GM12878 (cell line): Measurements from ENCODE around the gene RTP5. TPM values are rescaled to one million over a fixed set of nuclear protein-coding genes. Genes with fewer than 3 reads are reported as not detected.

Experiments
- ATAC-seq: fragments of 200-7000 bp; cut with Tn5 transposase; 3 replicates; pipeline ENCODE4 v1.9.1; 2020; ENCODE audit warnings: mild to moderate bottlenecking, moderate library complexity
- BruUV-seq: library from RNA; stranded (reverse); fragments of 400-500 nt; replicated peaks from 2 replicates; lab custom pipeline; 2021; lab: Mats Ljungman, UMichigan
- CTCF ChIA-PET: fragments of 300-600 bp; sonication (Branson Sonifier 250); formaldehyde crosslinking; extraction: SDS; loops from one replicate; lab custom pipeline; 2021; ENCODE audit warnings: inconsistent platforms; lab: Yijun Ruan, JAX
- POLR2A ChIA-PET: fragments of 350-600 bp; formaldehyde crosslinking; extraction: SDS; loops from one replicate; lab custom pipeline; 2021; ENCODE audit warnings: inconsistent platforms; lab: Charles Lee
- RAD21 ChIA-PET: fragments of 300-600 bp; sonication (Branson Sonifier 250); formaldehyde crosslinking; loops from one replicate; lab custom pipeline; 2023; ENCODE audit warnings: antibody characterized with exemption; ENCODE audit not compliant: unreplicated experiment; lab: Charles Lee
- SMC1A ChIA-PET: fragments of 300-600 bp; sonication (Branson Sonifier 250); formaldehyde crosslinking; loops from one replicate; lab custom pipeline; 2023; ENCODE audit not compliant: unreplicated experiment, uncharacterized antibody; lab: Charles Lee
- DNase-seq: peaks from one replicate; pipeline ENCODE4 v3.0.0-alpha.2; 2011; ENCODE audit warnings: low read depth, low spot score
- FAIRE-seq: peaks from 3 replicates; lab custom pipeline; 2011; peaks lifted over from hg19 to GRCh38; lab: Jason Lieb, UNC
- H2AFZ ChIP-seq: 2 replicates; pipeline ENCODE4 v1.6.0; 2011; ENCODE audit warnings: low read depth, low read length, control low read depth; ENCODE audit not compliant: control insufficient read depth
- H3K27ac ChIP-seq: 2 replicates; pipeline ENCODE4 v1.5.1; 2011; ENCODE audit warnings: control low read depth; ENCODE audit not compliant: control insufficient read depth, insufficient read depth
- H3K27me3 ChIP-seq, 2 experiments: replicated peaks in 1 of 2; 2 replicates each; pipeline versions ENCODE4 v1.6.0 to v1.6.1; 2011; ENCODE audit warnings: low read length in 1 of 2; ENCODE audit not compliant: control insufficient read depth in 2 of 2, insufficient read depth in 2 of 2
- H3K36me3 ChIP-seq, 2 experiments: 2 replicates each; pipeline ENCODE4 v1.5.1; 2011; ENCODE audit warnings: low read length in 1 of 2; ENCODE audit not compliant: control insufficient read depth in 2 of 2, insufficient read depth in 2 of 2
- H3K4me1 ChIP-seq: 2 replicates; pipeline ENCODE4 v1.6.1; 2011; ENCODE audit warnings: mild to moderate bottlenecking, low read length, moderate library complexity, mixed read lengths; ENCODE audit not compliant: control insufficient read depth, insufficient read depth
- H3K4me2 ChIP-seq: 2 replicates; pipeline ENCODE4 v1.6.0; 2011; ENCODE audit warnings: control low read depth; ENCODE audit not compliant: control insufficient read depth, insufficient read depth
- H3K4me3 ChIP-seq: fragments of 200-600 bp; sonication (generic); 2 replicates; pipeline ENCODE4 v1.5.1; 2016
- H3K79me2 ChIP-seq: 2 replicates; pipeline ENCODE4 v1.6.0; 2011; ENCODE audit warnings: low read length; ENCODE audit not compliant: control insufficient read depth, insufficient read depth
- H3K9ac ChIP-seq: 2 replicates; pipeline ENCODE4 v1.8.0; 2011; ENCODE audit warnings: low read length, control low read depth, mixed read lengths; ENCODE audit not compliant: control insufficient read depth, insufficient read depth
- H3K9me3 ChIP-seq: replicated peaks from 3 replicates; pipeline ENCODE4 v1.5.1; 2011; ENCODE audit warnings: mild to moderate bottlenecking, low read length; ENCODE audit not compliant: control insufficient read depth, insufficient read depth
- H4K20me1 ChIP-seq: 2 replicates; pipeline ENCODE4 v1.6.0; 2011; ENCODE audit not compliant: control insufficient read depth, insufficient read depth
- ATF2 ChIP-seq: IDR thresholded peaks from 2 replicates; pipeline ENCODE4 v1.6.1; 2012; ENCODE audit warnings: low read length, inconsistent platforms
- BACH1 ChIP-seq: fragments of 450-650 bp; IDR thresholded peaks from 2 replicates; pipeline ENCODE4 v1.6.1; 2017; ENCODE audit warnings: mild to moderate bottlenecking, borderline replicate concordance
- BRCA1 ChIP-seq: IDR thresholded peaks from 2 replicates; pipeline ENCODE4 v1.6.1; 2011; ENCODE audit warnings: low read depth, low read length, improper control_type of control experiment
- CBFB ChIP-seq: IDR thresholded peaks from 2 replicates; pipeline ENCODE4 v1.6.1; 2016; ENCODE audit warnings: antibody characterized with exemption, low read depth
- MTA2 ChIP-seq: fragments of 450-650 bp; IDR thresholded peaks from 2 replicates; pipeline ENCODE4 v1.6.1; 2016; ENCODE audit warnings: low read depth, mild to moderate bottlenecking, moderate library complexity
- NR2F1 ChIP-seq: fragments of 450-650 bp; conservative IDR thresholded peaks from 2 replicates; pipeline ENCODE4 v1.6.1; 2017; ENCODE audit warnings: mild to moderate bottlenecking
- NRF1 ChIP-seq: conservative IDR thresholded peaks from 2 replicates; pipeline ENCODE4 v1.6.1; 2011; ENCODE audit warnings: mild to moderate bottlenecking, low read depth, low read length, improper control_type of control experiment
- RAD21 ChIP-seq: IDR thresholded peaks from 2 replicates; pipeline ENCODE4 v1.6.1; 2011; ENCODE audit warnings: mild to moderate bottlenecking, low read depth, low read length, moderate library complexity; ENCODE audit not compliant: insufficient read depth
- SP1 ChIP-seq: IDR thresholded peaks from one replicate; pipeline ENCODE4 v1.6.1; 2011; ENCODE audit warnings: low read depth, low read length
- ZNF207 ChIP-seq: fragments of 450-650 bp; IDR thresholded peaks from 2 replicates; pipeline ENCODE4 v1.6.1; 2014; ENCODE audit warnings: antibody characterized with exemption, mild to moderate bottlenecking, borderline replicate concordance
- WGBS: methylation state at CpG from one replicate; pipeline ENCODE4 v1.1.6; 2016; ENCODE audit warnings: low lambda C conversion rate; ENCODE audit not compliant: insufficient replicate concordance, insufficient coverage; ENCODE audit errors: missing lambda C conversion rate; 5-methylcytosine and 5-hydroxymethylcytosine counted together
- in situ Hi-C: fragments of 300-500 bp; cut with MboI; formaldehyde crosslinking; loops from 9 replicates; pipeline ENCODE4 v1.14.3; 2018; ENCODE audit warnings: mixed read lengths
- intact Hi-C: fragments of 100-400 bp; cut with micrococcal nuclease; formaldehyde crosslinking; loops from one replicate; pipeline ENCODE4 v1.14.2; 2022; ENCODE audit not compliant: unreplicated experiment
- polyA plus RNA-seq, 11 experiments: library from polyadenylated mRNA; depleted of rRNA in 4 of 11; unstranded in 6 of 11; stranded (reverse) in 5 of 11; fragments of >200 nt; fragmentation: Nextera tagmentation in 4 of 11; fragmentation: Illumina TruSeq in 1 of 11; extraction: Ambion mirVana in 4 of 11; extraction: Trizol in 1 of 11; gene quantifications; 1 replicate in 1 of 11; 2 replicates in 10 of 11; pipeline versions ENCODE4 v1.2.1 to v1.2.3, GENCODE V29; 2011 to 2016; ENCODE audit warnings: inconsistent platforms in 2 of 11, missing spikeins in 2 of 11, low read depth in 1 of 11
- total RNA-seq, 4 experiments: library from RNA; depleted of rRNA in 3 of 4; stranded (reverse); fragments of >200 nt in 3 of 4; fragmentation: Illumina TruSeq in 1 of 4; extraction: Trizol in 1 of 4; gene quantifications; 2 replicates each; pipeline versions ENCODE4 v1.2.1 to v1.2.3, GENCODE V29; 2013 to 2021

RTP5 gene
- total and polyA plus RNA-seq, 10 of the 15 experiments (the other 5 are each of a cell fraction or from before 2014, with no cell fraction given): 0.05 TPM; not detected in 9

- H3K79me2 ChIP-seq: no peaks in the 10 kb centered on the region
- no peak overlapping the region for H3K4me2 ChIP-seq
- CTCF ChIA-PET: no interaction called here
- SMC1A ChIA-PET: no interaction called here
- no peak for TF ChIP-seq RAD21
- TF ChIP-seq MTA2: no peak
- TF ChIP-seq BACH1: no peak
- no peak for TF ChIP-seq CBFB
- TF ChIP-seq NR2F1: no peak
- intact Hi-C loops (no loop called here), in situ Hi-C loops (no loop called here)
- H3K9me3 ChIP-seq: no peaks in the 10 kb centered on the region; the same call in 2 of the 3 replicates
- no peaks in the 10 kb centered on the region for H3K27me3 ChIP-seq
- no peak overlapping the region for H3K9ac ChIP-seq
- no peak overlapping the region for H3K27ac ChIP-seq
- no peaks in the 10 kb centered on the region; a peak in 1 of 4 replicates for H3K36me3 ChIP-seq
- 93% methylated on average over 43 of the region's 54 CpGs for WGBS
- no peak overlapping the region for H3K4me3 ChIP-seq
- DNase-seq: no peak
- BruUV-seq: no TSS peak
- FAIRE-seq: no peak
- H2AFZ ChIP-seq: no peak overlapping the region
- H3K4me1 ChIP-seq: no peaks in the 10 kb centered on the region
- POLR2A ChIA-PET: no interaction called here
- no peak for ATAC-seq
- H4K20me1 ChIP-seq: no peaks in the 10 kb centered on the region
- RAD21 ChIA-PET: no interaction called here
Measured at GRCh38 chr2:241901500-241902351, 32.2 kb downstream of the RTP5 start.

GRCh38 chr2:241902357-241902991 is 32.9 kb downstream of the RTP5 start:
- FAIRE-seq: no peak
- DNase-seq: no peak
- WGBS: 97% methylated on average over 30 of the region's 48 CpGs

More at GRCh38 chr2:241902357-241902991, 32.9 kb downstream of the RTP5 start:
- TF ChIP-seq ZNF207 (no peak), BRCA1 (no peak), RAD21 (no peak), ATF2 (no peak), SP1 (no peak), NRF1 (no peak)
- RAD21 ChIA-PET: no interaction called here
- POLR2A ChIA-PET: no interaction called here
- H3K9ac ChIP-seq: no peak overlapping the region
- H3K79me2 ChIP-seq: no peaks in the 10 kb centered on the region
- no TSS peak for BruUV-seq
- H3K9me3 ChIP-seq: no peaks in the 10 kb centered on the region; the same call in 2 of the 3 replicates
- no peaks in the 10 kb centered on the region for H3K4me1 ChIP-seq
- CTCF ChIA-PET: no interaction called here
- H3K36me3 ChIP-seq: no peaks in the 10 kb centered on the region; a peak in 1 of 4 replicates
- no peaks in the 10 kb centered on the region for H3K27me3 ChIP-seq
- H3K27ac ChIP-seq: no peak overlapping the region
- H3K4me3 ChIP-seq: no peak overlapping the region
- H2AFZ ChIP-seq: no peak overlapping the region
- intact Hi-C loops: no loop called here
- H3K4me2 ChIP-seq: no peak overlapping the region
- no peak for ATAC-seq
- in situ Hi-C loops: no loop called here
- H4K20me1 ChIP-seq: no peaks in the 10 kb centered on the region
- SMC1A ChIA-PET: no interaction called here
